Small intestine (tissue), 7 donors: Measurements from ENCODE around the gene LINC00237. TPM values are rescaled to one million over a fixed set of nuclear protein-coding genes. Genes with fewer than 3 reads are reported as not detected.

Experiments
- DNase-seq, 2 donors: peaks; one replicate each; pipeline versions ENCODE4 v3.0.0 to v3.0.0-alpha.2; 2013
- FAIRE-seq: peaks from 2 replicates; lab custom pipeline; 2012; peaks lifted over from hg19 to GRCh38; lab: Jason Lieb, UNC
- H3K27ac ChIP-seq, 3 donors: one replicate each; pipeline ENCODE4 v1.5.1; 2013; ENCODE audit warnings: low read length in 2 of 3, mild to moderate bottlenecking in 2 of 3, control low read depth in 1 of 3, inconsistent platforms in 1 of 3, low read depth in 1 of 3, moderate library complexity in 1 of 3
- H3K27me3 ChIP-seq, 3 donors: one replicate each; pipeline ENCODE4 v1.6.1; 2013; ENCODE audit warnings: low read length in 3 of 3, inconsistent platforms in 1 of 3; ENCODE audit not compliant: control insufficient read depth in 3 of 3, insufficient read depth in 3 of 3
- H3K36me3 ChIP-seq, 3 donors: one replicate each; pipeline ENCODE4 v1.6.1; 2013; ENCODE audit warnings: low read length in 3 of 3, inconsistent platforms in 1 of 3, low read depth in 1 of 3, mild to moderate bottlenecking in 1 of 3, moderate library complexity in 1 of 3; ENCODE audit not compliant: control insufficient read depth in 3 of 3, insufficient read depth in 2 of 3
- H3K4me1 ChIP-seq, 3 donors: one replicate each; pipeline ENCODE4 v1.6.1; 2013; ENCODE audit warnings: low read length in 2 of 3, inconsistent platforms in 1 of 3, low read depth in 1 of 3, mild to moderate bottlenecking in 1 of 3, moderate library complexity in 1 of 3; ENCODE audit not compliant: control insufficient read depth in 3 of 3, insufficient read depth in 2 of 3
- H3K4me3 ChIP-seq, 3 donors: one replicate each; pipeline ENCODE4 v1.5.1; 2013; ENCODE audit warnings: low read length in 3 of 3, control low read depth in 1 of 3, inconsistent platforms in 1 of 3, low read depth in 1 of 3, mild to moderate bottlenecking in 1 of 3, moderate library complexity in 1 of 3
- H3K9me3 ChIP-seq, 2 donors: one replicate each; pipeline ENCODE4 v1.6.1; 2013; ENCODE audit warnings: low read depth in 1 of 2, low read length in 1 of 2; ENCODE audit not compliant: control insufficient read depth in 2 of 2, insufficient read depth in 1 of 2
- WGBS, 3 donors: extraction: QIAGEN DNeasy Blood & Tissue Kit; methylation state at CpG; one replicate each; pipeline ENCODE4 v1.1.7; 2013; 5-methylcytosine and 5-hydroxymethylcytosine counted together
- polyA plus RNA-seq, 4 donors: library from polyadenylated mRNA; stranded (reverse) in 3 of 4; unstranded in 1 of 4; fragments of 200-250 nt in 3 of 4; fragments of 120-200 nt in 1 of 4; gene quantifications; one replicate each; pipeline versions ENCODE4 v1.2.1 to v1.2.3, GENCODE V29; 2013
- donor health status: healthy with polysubstance abuse.
- donor health status: control.
- donor health status: control.
- donor health status: Bipolar disorder and iron deficiency.
- donor health status: healthy.

Gene LINC00237
- polyA plus RNA-seq, 4 donors, result not detected

- Histone ChIP-seq H3K36me3 (no peaks in the 10 kb centered on the region), H3K27me3 (peaks cover 5 to 70% (median 35%) of the 10 kb centered on the region in 3 donors), H3K4me3 (no peak overlapping the region), H3K9me3 (peaks cover 0 to 2% of the 10 kb centered on the region in 2 donors), H3K27ac (no peak overlapping the region), H3K4me1 (peaks cover 0 to 9% (median 0%) of the 10 kb centered on the region in 3 donors)
- 39 to 48% (median 42%) methylated on average over 10 of the region's 10 CpGs for WGBS, 3 donors
- no peak for FAIRE-seq
- DNase-seq, result peak in 1 of 2 donors; percentile 50
Measured at GRCh38 chr20:21096321-21097043, 9.7 kb downstream of the LINC00237 start.

DNA sequence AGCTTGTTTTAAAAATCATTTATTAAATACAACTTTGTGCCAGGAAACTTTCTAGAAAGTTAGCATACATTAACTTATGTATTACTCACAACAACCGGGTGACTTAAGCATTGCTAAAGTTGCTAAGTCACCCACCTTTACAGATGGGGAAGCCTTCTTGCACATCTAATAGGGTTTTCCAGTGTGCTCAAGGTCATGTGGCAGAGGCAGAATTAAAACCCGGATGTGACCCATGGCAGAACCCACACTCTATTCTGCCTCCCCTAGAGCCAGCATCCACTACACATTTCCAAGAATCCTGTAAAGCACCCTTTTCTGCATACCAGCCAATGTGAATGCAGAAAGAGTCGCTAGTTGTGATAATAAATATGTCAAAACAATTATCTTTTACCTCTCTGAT is 13.4 kb downstream of the LINC00237 start:
- no peak overlapping the region for H3K27ac ChIP-seq
- 67 to 76% (median 73%) methylated on average over 3 of the region's 3 CpGs for whole genome bisulfite sequencing, 3 donors
- FAIRE-seq (no peak), DNase-seq (no peak)
- H3K4me1 ChIP-seq, result no peaks in the 10 kb centered on the region
- H3K4me3 ChIP-seq, result no peak overlapping the region
- H3K36me3 ChIP-seq, result no peaks in the 10 kb centered on the region
- peaks cover 0 to 54% (median 22%) of the 10 kb centered on the region in 3 donors for H3K27me3 ChIP-seq
- no peaks in the 10 kb centered on the region for H3K9me3 ChIP-seq

- no peak for DNase-seq
- Histone ChIP-seq H3K27ac (no peak overlapping the region), H3K27me3 (peaks cover 0 to 37% (median 21%) of the 10 kb centered on the region in 3 donors), H3K4me3 (no peak overlapping the region), H3K36me3 (no peaks in the 10 kb centered on the region), H3K4me1 (no peaks in the 10 kb centered on the region), H3K9me3 (no peaks in the 10 kb centered on the region)
- FAIRE-seq, result no peak
- 52 to 78% (median 70%) methylated on average over 11 of the region's 11 CpGs for WGBS, 3 donors
Measured at GRCh38 chr20:21090721-21091120, 15.4 kb downstream of the LINC00237 start.

- FAIRE-seq (no peak), DNase-seq (no peak)
- no peaks in the 10 kb centered on the region for H3K9me3 ChIP-seq
- no peak overlapping the region for H3K27ac ChIP-seq
- no peaks in the 10 kb centered on the region for H3K36me3 ChIP-seq
- WGBS, 3 donors, result 43 to 56% (median 44%) methylated on average over 14 of the region's 14 CpGs
- peaks cover 0 to 35% (median 21%) of the 10 kb centered on the region in 3 donors for H3K27me3 ChIP-seq
- no peak overlapping the region for H3K4me3 ChIP-seq
- H3K4me1 ChIP-seq, result no peaks in the 10 kb centered on the region
Measured at GRCh38 chr20:21090111-21090618, 16.0 kb downstream of the LINC00237 start.

- FAIRE-seq (no peak), DNase-seq (no peak)
- H3K27ac ChIP-seq, result no peak overlapping the region
- H3K9me3 ChIP-seq, result no peaks in the 10 kb centered on the region
- no peak overlapping the region for H3K4me3 ChIP-seq
- H3K36me3 ChIP-seq, result no peaks in the 10 kb centered on the region
- H3K4me1 ChIP-seq, result no peaks in the 10 kb centered on the region
- 50 to 56% (median 55%) methylated on average over 8 of the region's 8 CpGs for WGBS, 3 donors
- peaks cover 0 to 35% (median 24%) of the 10 kb centered on the region in 3 donors for H3K27me3 ChIP-seq
Measured at GRCh38 chr20:21089391-21089790, 16.8 kb downstream of the LINC00237 start.

- Histone ChIP-seq H3K9me3 (no peaks in the 10 kb centered on the region), H3K4me3 (no peak overlapping the region), H3K27me3 (peaks cover 0 to 24% (median 17%) of the 10 kb centered on the region in 3 donors), H3K4me1 (no peaks in the 10 kb centered on the region), H3K36me3 (no peaks in the 10 kb centered on the region), H3K27ac (no peak overlapping the region)
- DNase-seq (no peak), FAIRE-seq (no peak)
- 77 to 84% (median 81%) methylated on average over 9 of the region's 9 CpGs for WGBS, 3 donors
Measured at GRCh38 chr20:21087862-21088540, 18.2 kb downstream of the LINC00237 start.

DNA sequence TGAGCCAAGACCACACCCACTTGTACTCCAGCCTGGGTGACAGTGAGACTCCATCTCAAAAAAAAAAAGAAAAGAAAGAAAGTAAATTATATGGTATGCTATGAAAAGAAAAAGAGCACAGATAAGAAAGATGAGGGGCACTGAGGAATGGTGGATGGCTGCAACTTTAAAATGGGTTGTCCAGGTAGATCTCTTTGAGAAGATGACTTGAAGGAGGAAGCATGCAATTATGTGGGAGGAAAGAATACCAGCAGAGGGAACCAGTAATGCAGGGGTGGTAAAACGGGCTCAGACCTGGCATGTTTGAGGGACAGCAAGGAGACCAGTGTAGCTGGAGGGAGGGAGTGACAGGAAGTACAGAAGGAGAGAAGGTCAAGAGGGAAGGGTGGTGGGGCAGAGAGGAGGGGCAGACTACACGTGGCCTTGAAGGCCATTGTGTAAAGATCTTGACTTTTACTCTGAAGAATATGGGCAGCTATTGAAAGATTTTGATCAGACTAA is 22.3 kb downstream of the LINC00237 start:
- Histone ChIP-seq H3K36me3 (no peaks in the 10 kb centered on the region), H3K27ac (no peak overlapping the region), H3K4me1 (no peaks in the 10 kb centered on the region), H3K27me3 (peaks cover 0 to 6% (median 0%) of the 10 kb centered on the region in 3 donors), H3K9me3 (no peaks in the 10 kb centered on the region), H3K4me3 (no peak overlapping the region)
- DNase-seq (no peak), FAIRE-seq (no peak)
- 10 to 38% (median 12%) methylated on average over 2 of the region's 2 CpGs for WGBS, 3 donors

DNA sequence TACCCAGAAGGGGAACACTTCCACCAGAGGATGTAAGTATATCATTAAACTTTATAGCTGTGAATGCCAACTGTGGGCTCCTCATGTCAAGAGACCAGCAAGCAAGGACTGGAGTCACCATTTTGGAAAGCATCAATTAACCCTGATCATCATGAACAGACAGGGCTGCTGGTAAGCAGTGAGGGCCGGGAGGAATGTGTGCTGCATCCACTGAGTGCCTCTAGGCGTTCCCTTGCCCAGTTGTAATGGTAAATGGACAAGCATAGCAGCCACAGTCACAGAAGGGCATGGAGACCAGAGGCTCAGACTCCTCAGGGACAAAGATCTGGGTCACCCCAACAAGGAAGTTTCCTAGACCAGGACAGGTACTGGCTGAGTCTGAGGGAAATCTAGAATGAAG is 23.6 kb downstream of the LINC00237 start:
- DNase-seq (no peak), FAIRE-seq (no peak)
- no peaks in the 10 kb centered on the region for H3K9me3 ChIP-seq
- H3K4me1 ChIP-seq, result no peaks in the 10 kb centered on the region
- no peak overlapping the region for H3K4me3 ChIP-seq
- H3K27me3 ChIP-seq, result peaks cover 0 to 4% (median 0%) of the 10 kb centered on the region in 3 donors
- no peaks in the 10 kb centered on the region for H3K36me3 ChIP-seq
- H3K27ac ChIP-seq, result no peak overlapping the region
- WGBS, 3 donors, result 47 to 63% (median 60%) methylated on average over 2 of the region's 2 CpGs
